Prostate gland (tissue), 2 donors: ENCODE results near the gene ACIN1.

ENCODE experiments used
- CTCF ChIP-seq, 4 experiments: fragments of 200-600 bp in 2 of 4; fragments of 450-650 bp in 2 of 4; sonication (generic) in 2 of 4; IDR thresholded peaks; 1 replicate in 3 of 4; 2 replicates in 1 of 4; pipeline ENCODE4 v1.5.1; 2016 to 2019; ENCODE audit warnings: antibody characterized with exemption in 4 of 4, mild to moderate bottlenecking in 2 of 4, moderate library complexity in 2 of 4
- POLR2A ChIP-seq: fragments of 450-650 bp; IDR thresholded peaks from one replicate; pipeline ENCODE4 v1.6.1; 2016; ENCODE audit warnings: antibody characterized with exemption, mild to moderate bottlenecking

DNA sequence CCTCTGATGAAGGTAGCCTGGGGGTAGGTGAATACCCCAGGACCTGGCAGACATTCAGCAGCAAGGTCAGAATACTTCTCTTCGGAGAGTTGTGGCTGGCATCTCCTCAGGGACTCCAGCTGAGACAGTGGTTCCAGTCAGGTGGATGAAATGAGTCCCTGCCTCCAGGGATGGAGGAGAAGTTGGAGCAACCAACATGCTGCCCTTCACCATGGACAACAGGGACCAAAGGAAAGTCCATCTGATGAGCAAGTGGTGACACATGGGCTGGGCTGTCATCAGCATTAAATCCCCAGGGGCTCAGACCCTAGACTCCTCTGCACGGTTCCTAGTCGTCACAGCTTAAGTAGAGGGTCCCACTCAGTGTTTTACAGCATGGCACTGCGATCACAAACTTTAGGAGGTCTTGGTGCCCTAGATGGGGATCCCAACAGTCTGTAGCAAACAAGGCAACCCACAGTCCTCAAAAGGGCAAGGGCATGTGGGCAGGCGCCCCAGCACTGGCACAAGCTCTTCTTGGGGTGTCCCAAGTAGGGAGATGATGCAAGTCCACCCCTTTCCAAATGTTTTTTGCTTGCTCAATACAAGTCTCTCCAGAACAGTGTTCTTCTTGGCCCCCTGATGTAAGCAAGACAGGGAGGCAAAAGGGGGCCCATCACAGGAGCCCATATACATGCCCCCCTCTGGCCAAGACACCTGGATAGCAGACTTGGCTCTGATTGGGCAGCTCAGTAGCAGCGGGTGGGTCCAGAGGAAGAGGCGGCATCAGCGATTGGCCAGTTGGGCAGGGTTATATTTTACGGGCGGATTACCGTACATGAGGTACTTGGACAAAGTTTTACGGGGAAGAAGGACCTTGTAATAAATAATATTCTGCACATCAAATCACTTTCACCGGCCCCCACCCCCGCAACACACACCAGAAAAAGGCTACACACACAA, 26.8 kb downstream of the ACIN1 start:
- no peak for TF ChIP-seq CTCF (IDR thresholded peaks at IDR 0.05)
- no peak for TF ChIP-seq POLR2A
